Lower leg skin (tissue), 3 donors: ENCODE results near the gene SETD1A.

Experiments used
- CTCF ChIP-seq, 3 donors: fragments of 450-650 bp; IDR thresholded peaks; one replicate each; pipeline ENCODE4 v1.5.1; 2016; ENCODE audit warnings: antibody characterized with exemption in 3 of 3, mild to moderate bottlenecking in 3 of 3, moderate library complexity in 2 of 3
- POLR2A ChIP-seq, 2 donors: fragments of 450-650 bp; IDR thresholded peaks; one replicate each; pipeline ENCODE4 v1.6.1; 2016 to 2017; ENCODE audit warnings: antibody characterized with exemption in 2 of 2, mild to moderate bottlenecking in 1 of 2, moderate library complexity in 1 of 2

GRCh38 chr16:30971298-30971697, 13.7 kb downstream of the SETD1A start:
- TF ChIP-seq CTCF (IDR thresholded peaks at IDR 0.05) (no peak), POLR2A (IDR thresholded peaks at IDR 0.05) (no peak)
